Neural progenitor cell (in vitro differentiated cells): ENCODE measurements around the gene CYP1A1. TPM values are rescaled to one million over a fixed set of nuclear protein-coding genes. Genes with fewer than 3 reads are reported as not detected.

ENCODE experiments used
- DNase-seq: peaks from one replicate; pipeline ENCODE4 v3.0.0-alpha.2; 2016; ENCODE audit warnings: low spot score
- H2AFZ ChIP-seq: fragments of 200-600 bp; sonication (generic); replicated peaks from 2 replicates; pipeline ENCODE4 v1.6.1; 2016; ENCODE audit warnings: antibody characterized with exemption
- H3F3A ChIP-seq: fragments of 200-600 bp; sonication (generic); 2 replicates; pipeline ENCODE4 v1.6.1; 2016; ENCODE audit warnings: antibody characterized with exemption, low read depth
- H3K27ac ChIP-seq: fragments of 200-600 bp; sonication (generic); 2 replicates; pipeline ENCODE4 v1.5.1; 2016; ENCODE audit warnings: mild to moderate bottlenecking
- H3K27me3 ChIP-seq: fragments of 200-600 bp; sonication (generic); 2 replicates; pipeline ENCODE4 v1.6.1; 2016; ENCODE audit warnings: mild to moderate bottlenecking, moderate library complexity
- H3K36me3 ChIP-seq: fragments of 200-600 bp; sonication (generic); 2 replicates; pipeline ENCODE4 v1.5.1; 2016
- H3K4me1 ChIP-seq: fragments of 200-600 bp; sonication (generic); 2 replicates; pipeline ENCODE4 v1.6.1; 2016; ENCODE audit warnings: mixed run types
- H3K4me2 ChIP-seq: fragments of 200-600 bp; sonication (generic); 2 replicates; pipeline ENCODE4 v1.6.1; 2016
- H3K4me3 ChIP-seq: fragments of 200-600 bp; sonication (generic); 2 replicates; pipeline ENCODE4 v1.5.1; 2016
- H3K79me2 ChIP-seq: fragments of 200-600 bp; sonication (generic); 2 replicates; pipeline ENCODE4 v1.6.1; 2016; ENCODE audit warnings: low read depth
- H3K9ac ChIP-seq: fragments of 200-600 bp; sonication (generic); 2 replicates; pipeline ENCODE4 v1.6.1; 2016
- H3K9me3 ChIP-seq: fragments of 200-600 bp; sonication (generic); 2 replicates; pipeline ENCODE4 v1.5.1; 2016; ENCODE audit warnings: low read depth
- H4K20me1 ChIP-seq: fragments of 200-600 bp; sonication (generic); 2 replicates; pipeline ENCODE4 v1.6.1; 2016; ENCODE audit warnings: low read depth
- H3K27ac Mint-ChIP-seq: 3 replicates; pipeline ENCODE4 v1.8.0; 2021; ENCODE audit warnings: mixed read lengths
- H3K27me3 Mint-ChIP-seq: 2 replicates; pipeline ENCODE4 v1.8.0; 2022; ENCODE audit warnings: low read depth, mild to moderate bottlenecking, inconsistent platforms, moderate library complexity, mixed read lengths; ENCODE audit not compliant: insufficient read depth
- H3K36me3 Mint-ChIP-seq: 3 replicates; pipeline ENCODE4 v1.8.0; 2021; ENCODE audit warnings: mixed read lengths
- H3K4me1 Mint-ChIP-seq: 3 replicates; pipeline ENCODE4 v1.8.0; 2021; ENCODE audit warnings: mixed read lengths
- H3K4me3 Mint-ChIP-seq: 3 replicates; pipeline ENCODE4 v1.8.0; 2021; ENCODE audit warnings: mild to moderate bottlenecking, moderate library complexity, mixed read lengths
- H3K9me3 Mint-ChIP-seq: 3 replicates; pipeline ENCODE4 v1.8.0; 2020; ENCODE audit warnings: mixed read lengths
- EZH2 ChIP-seq: fragments of 200-600 bp; sonication (generic); IDR thresholded peaks from 2 replicates; pipeline ENCODE4 v1.6.1; 2017; ENCODE audit warnings: antibody characterized with exemption, mild to moderate bottlenecking, moderate library complexity
- EZH2phosphoT487 ChIP-seq: fragments of 200-600 bp; sonication (generic); IDR thresholded peaks from 2 replicates; pipeline ENCODE4 v1.6.1; 2017; ENCODE audit warnings: antibody characterized with exemption
- total RNA-seq: library from RNA; depleted of rRNA; stranded (reverse); fragments of >200 nt; gene quantifications from 2 replicates; pipeline ENCODE4 v1.2.3, GENCODE V29; 2015; ENCODE audit warnings: low replicate concordance
- TF ChIP-seq, protein P1 (sequence below): fragments of 200-600 bp; sonication (generic); IDR thresholded peaks from 2 replicates; pipeline ENCODE4 v1.5.1; 2017; ENCODE audit warnings: antibody characterized with exemption, mild to moderate bottlenecking

CYP1A1 gene
- total RNA-seq, 1 donor from 2014 or later: not detected

DNA sequence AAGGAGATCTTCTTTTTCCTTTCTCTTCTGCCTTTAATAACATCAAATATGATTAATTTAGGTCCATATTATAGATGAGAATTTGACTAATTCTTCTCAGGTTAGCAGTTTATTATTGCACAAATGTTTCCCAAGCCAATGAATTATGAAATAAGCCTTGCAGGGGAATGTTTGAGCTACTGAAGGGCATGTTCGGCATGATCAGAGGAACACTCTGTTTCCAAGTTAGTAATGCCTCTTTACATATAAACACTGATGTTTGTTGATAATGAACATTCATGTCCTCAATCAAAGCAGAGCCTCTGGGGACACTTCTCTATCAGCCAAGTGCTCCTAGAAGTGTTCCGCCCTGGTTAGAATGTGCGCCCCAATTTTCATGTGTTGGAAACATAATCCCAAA is 10.0 kb upstream of the CYP1A1 start:
- no peaks in the 10 kb centered on the region for H3K4me1 ChIP-seq
- no peaks in the 10 kb centered on the region for H3F3A ChIP-seq
- H3K4me2 ChIP-seq: no peak overlapping the region
- H4K20me1 ChIP-seq: no peaks in the 10 kb centered on the region
- H3K9ac ChIP-seq: no peak overlapping the region
- no peaks in the 10 kb centered on the region for H3K79me2 ChIP-seq
- H3K4me3 Mint-ChIP-seq: no peak overlapping the region
- H3K4me1 Mint-ChIP-seq: peaks cover 4% of the 10 kb centered on the region
- no peak overlapping the region for H3K4me3 ChIP-seq
- no peak for DNase-seq
- no peaks in the 10 kb centered on the region for H3K36me3 Mint-ChIP-seq
- peaks cover 6% of the 10 kb centered on the region for H3K9me3 Mint-ChIP-seq
- H3K36me3 ChIP-seq: no peaks in the 10 kb centered on the region
- no peak overlapping the region for H2AFZ ChIP-seq
- peaks cover 24% of the 10 kb centered on the region for H3K27me3 Mint-ChIP-seq
- H3K27me3 ChIP-seq: peaks cover 77% of the 10 kb centered on the region
- no peaks in the 10 kb centered on the region for H3K9me3 ChIP-seq
- TF ChIP-seq EZH2 (no peak), EZH2phosphoT487 (no peak)
- TF ChIP-seq, protein P1, sequence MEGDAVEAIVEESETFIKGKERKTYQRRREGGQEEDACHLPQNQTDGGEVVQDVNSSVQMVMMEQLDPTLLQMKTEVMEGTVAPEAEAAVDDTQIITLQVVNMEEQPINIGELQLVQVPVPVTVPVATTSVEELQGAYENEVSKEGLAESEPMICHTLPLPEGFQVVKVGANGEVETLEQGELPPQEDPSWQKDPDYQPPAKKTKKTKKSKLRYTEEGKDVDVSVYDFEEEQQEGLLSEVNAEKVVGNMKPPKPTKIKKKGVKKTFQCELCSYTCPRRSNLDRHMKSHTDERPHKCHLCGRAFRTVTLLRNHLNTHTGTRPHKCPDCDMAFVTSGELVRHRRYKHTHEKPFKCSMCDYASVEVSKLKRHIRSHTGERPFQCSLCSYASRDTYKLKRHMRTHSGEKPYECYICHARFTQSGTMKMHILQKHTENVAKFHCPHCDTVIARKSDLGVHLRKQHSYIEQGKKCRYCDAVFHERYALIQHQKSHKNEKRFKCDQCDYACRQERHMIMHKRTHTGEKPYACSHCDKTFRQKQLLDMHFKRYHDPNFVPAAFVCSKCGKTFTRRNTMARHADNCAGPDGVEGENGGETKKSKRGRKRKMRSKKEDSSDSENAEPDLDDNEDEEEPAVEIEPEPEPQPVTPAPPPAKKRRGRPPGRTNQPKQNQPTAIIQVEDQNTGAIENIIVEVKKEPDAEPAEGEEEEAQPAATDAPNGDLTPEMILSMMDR: no peak
- H3K27ac ChIP-seq: no peak overlapping the region
- no peak overlapping the region for H3K27ac Mint-ChIP-seq

DNA sequence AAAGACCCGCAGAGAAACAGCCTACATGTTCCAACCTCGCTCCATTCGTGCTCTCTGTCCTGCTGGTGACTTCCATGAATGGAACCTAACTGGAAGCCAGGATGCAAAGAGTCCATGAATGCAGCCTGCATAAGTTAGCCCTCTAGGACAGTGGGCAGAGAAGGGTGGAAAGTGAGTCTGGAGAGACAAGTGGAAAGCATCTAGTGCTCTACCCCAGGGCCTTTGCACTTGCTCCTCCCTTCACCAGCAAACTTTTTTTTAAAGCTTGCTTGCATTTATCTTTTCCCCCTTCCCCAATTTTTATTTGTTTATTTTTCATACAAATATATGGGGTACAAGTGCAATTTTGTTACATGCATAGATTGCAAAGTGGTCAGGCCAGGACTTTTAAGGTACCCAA is 7.9 kb upstream of the CYP1A1 start:
- peaks cover 78% of the 10 kb centered on the region for H3K27me3 ChIP-seq
- Mint-ChIP-seq H3K4me1 (peaks cover 10% of the 10 kb centered on the region), H3K4me3 (no peak overlapping the region), H3K36me3 (no peaks in the 10 kb centered on the region), H3K27ac (no peak overlapping the region), H3K27me3 (peaks cover 25% of the 10 kb centered on the region), H3K9me3 (peaks cover 6% of the 10 kb centered on the region)
- no peaks in the 10 kb centered on the region for H3K4me1 ChIP-seq
- H3F3A ChIP-seq: no peaks in the 10 kb centered on the region
- no peak overlapping the region for H3K27ac ChIP-seq
- H3K9me3 ChIP-seq: no peaks in the 10 kb centered on the region
- no peak overlapping the region for H3K4me2 ChIP-seq
- no peak overlapping the region for H3K4me3 ChIP-seq
- no peak for DNase-seq
- H4K20me1 ChIP-seq: no peaks in the 10 kb centered on the region
- H3K9ac ChIP-seq: no peak overlapping the region
- no peak for TF ChIP-seq EZH2
- TF ChIP-seq, protein P1: no peak
- TF ChIP-seq EZH2phosphoT487: no peak
- no peak overlapping the region for H2AFZ ChIP-seq
- no peaks in the 10 kb centered on the region for H3K79me2 ChIP-seq
- no peaks in the 10 kb centered on the region for H3K36me3 ChIP-seq

DNA sequence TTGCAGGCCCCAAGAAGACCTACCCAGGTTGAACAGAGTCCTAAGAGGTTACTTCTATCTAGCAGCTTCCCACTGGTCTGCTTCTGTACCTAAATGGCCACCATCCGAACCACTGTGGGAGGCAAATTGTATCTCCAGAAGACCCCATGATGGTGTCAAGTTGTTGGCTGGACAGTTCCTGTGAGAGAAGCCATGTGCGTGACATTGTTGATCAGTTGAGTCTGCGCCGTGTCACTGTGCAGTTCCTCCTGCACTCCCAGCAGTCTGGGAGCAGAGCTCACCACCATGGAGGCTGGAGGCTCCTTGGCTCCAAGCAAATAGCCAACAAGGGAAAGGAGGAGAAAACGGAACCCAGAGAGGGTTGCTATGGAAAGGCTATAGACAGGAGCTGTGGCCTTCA is 7.5 kb upstream of the CYP1A1 start:
- DNase-seq: no peak
- Histone ChIP-seq H3K27me3 (peaks cover 81% of the 10 kb centered on the region), H3K79me2 (no peaks in the 10 kb centered on the region), H3K4me2 (no peak overlapping the region), H2AFZ (no peak overlapping the region), H3K36me3 (no peaks in the 10 kb centered on the region), H3K9ac (no peak overlapping the region), H3F3A (no peaks in the 10 kb centered on the region), H3K4me1 (no peaks in the 10 kb centered on the region), H3K4me3 (no peak overlapping the region), H4K20me1 (no peaks in the 10 kb centered on the region), H3K9me3 (no peaks in the 10 kb centered on the region), H3K27ac (no peak overlapping the region)
- Mint-ChIP-seq H3K36me3 (no peaks in the 10 kb centered on the region), H3K4me1 (peaks cover 6% of the 10 kb centered on the region), H3K4me3 (no peak overlapping the region), H3K27ac (no peak overlapping the region), H3K27me3 (peaks cover 23% of the 10 kb centered on the region), H3K9me3 (peaks cover 2% of the 10 kb centered on the region)
- TF ChIP-seq EZH2: no peak
- TF ChIP-seq, protein P1: no peak
- TF ChIP-seq EZH2phosphoT487: no peak
